Body of pancreas (tissue), 4 donors: Measurements from ENCODE around the gene AGMO.

Experiments
- POLR2A ChIP-seq, 3 donors: fragments of 450-650 bp; IDR thresholded peaks; one replicate each; pipeline ENCODE4 v1.6.1; 2016; ENCODE audit warnings: antibody characterized with exemption in 3 of 3, mild to moderate bottlenecking in 2 of 3
- TF ChIP-seq, protein P1 (sequence below), 7 experiments: fragments of 450-650 bp in 4 of 7; fragments of 200-600 bp in 3 of 7; sonication (generic) in 3 of 7; IDR thresholded peaks; one replicate each; pipeline ENCODE4 v1.5.1; 2016 to 2019; ENCODE audit warnings: antibody characterized with exemption in 7 of 7

DNA sequence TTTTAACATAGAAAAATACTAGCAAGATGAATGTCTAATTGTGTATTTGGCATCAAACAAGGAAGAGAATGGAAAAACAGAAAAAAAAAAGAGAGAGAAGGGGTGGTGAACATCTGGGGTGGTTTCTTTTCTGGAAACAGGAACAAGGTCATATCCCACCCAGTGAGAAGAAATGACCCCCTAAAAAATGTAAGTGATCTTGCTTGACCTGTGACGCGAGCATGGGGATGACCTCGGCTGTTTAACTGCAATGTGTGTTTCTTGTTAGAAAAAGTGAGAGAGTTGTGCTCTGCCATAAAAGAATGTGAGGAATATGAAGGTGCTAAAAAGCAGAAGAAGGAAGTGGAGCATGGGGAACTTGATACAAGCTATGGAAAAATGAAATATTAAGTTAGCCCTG lies 258.5 kb downstream of the AGMO start:
- TF ChIP-seq, protein P1, sequence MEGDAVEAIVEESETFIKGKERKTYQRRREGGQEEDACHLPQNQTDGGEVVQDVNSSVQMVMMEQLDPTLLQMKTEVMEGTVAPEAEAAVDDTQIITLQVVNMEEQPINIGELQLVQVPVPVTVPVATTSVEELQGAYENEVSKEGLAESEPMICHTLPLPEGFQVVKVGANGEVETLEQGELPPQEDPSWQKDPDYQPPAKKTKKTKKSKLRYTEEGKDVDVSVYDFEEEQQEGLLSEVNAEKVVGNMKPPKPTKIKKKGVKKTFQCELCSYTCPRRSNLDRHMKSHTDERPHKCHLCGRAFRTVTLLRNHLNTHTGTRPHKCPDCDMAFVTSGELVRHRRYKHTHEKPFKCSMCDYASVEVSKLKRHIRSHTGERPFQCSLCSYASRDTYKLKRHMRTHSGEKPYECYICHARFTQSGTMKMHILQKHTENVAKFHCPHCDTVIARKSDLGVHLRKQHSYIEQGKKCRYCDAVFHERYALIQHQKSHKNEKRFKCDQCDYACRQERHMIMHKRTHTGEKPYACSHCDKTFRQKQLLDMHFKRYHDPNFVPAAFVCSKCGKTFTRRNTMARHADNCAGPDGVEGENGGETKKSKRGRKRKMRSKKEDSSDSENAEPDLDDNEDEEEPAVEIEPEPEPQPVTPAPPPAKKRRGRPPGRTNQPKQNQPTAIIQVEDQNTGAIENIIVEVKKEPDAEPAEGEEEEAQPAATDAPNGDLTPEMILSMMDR (IDR thresholded peaks at IDR 0.05) = no peak
- no peak for TF ChIP-seq POLR2A (IDR thresholded peaks at IDR 0.05)
